Ascending aorta (tissue), 2 donors: ENCODE data around the gene SLC44A1. TPM values are rescaled to one million over a fixed set of nuclear protein-coding genes. Genes with fewer than 3 reads are reported as not detected.

Experiments used
- DNase-seq, 2 donors: peaks; one replicate each; pipeline ENCODE4 v3.0.0-alpha.2; 2019; ENCODE audit warnings: low spot score in 2 of 2
- H3K27ac ChIP-seq, 2 donors: fragments of 200-600 bp; sonication (generic); one replicate each; pipeline ENCODE4 v1.5.1; 2016 to 2017; ENCODE audit warnings: mild to moderate bottlenecking in 1 of 2
- H3K27me3 ChIP-seq: fragments of 200-600 bp; sonication (generic); one replicate; pipeline ENCODE4 v1.5.1; 2017
- H3K36me3 ChIP-seq, 2 donors: fragments of 200-600 bp; sonication (generic); one replicate each; pipeline ENCODE4 v1.5.1; 2016
- H3K4me1 ChIP-seq, 2 donors: fragments of 200-600 bp; sonication (generic); one replicate each; pipeline ENCODE4 v1.5.1; 2016 to 2017; ENCODE audit warnings: mild to moderate bottlenecking in 1 of 2
- H3K4me3 ChIP-seq, 2 donors: fragments of 200-600 bp; sonication (generic); one replicate each; pipeline ENCODE4 v1.5.1; 2016 to 2017; ENCODE audit warnings: mild to moderate bottlenecking in 1 of 2
- H3K9me3 ChIP-seq, 2 donors: fragments of 200-600 bp; sonication (generic); one replicate each; pipeline ENCODE4 v1.5.1; 2016
- CTCF ChIP-seq, 3 experiments: fragments of 200-600 bp in 2 of 3; fragments of 450-650 bp in 1 of 3; sonication (generic) in 2 of 3; IDR thresholded peaks; one replicate each; pipeline ENCODE4 v1.5.1; 2016 to 2019; ENCODE audit warnings: antibody characterized with exemption in 3 of 3, mild to moderate bottlenecking in 1 of 3, moderate library complexity in 1 of 3
- intact Hi-C: fragments of 100-400 bp; cut with DNase I; formaldehyde crosslinking; loops from one replicate; pipeline ENCODE4 v1.15.1; 2023
- total RNA-seq: library from RNA; depleted of rRNA; stranded (reverse); fragments of >200 nt; gene quantifications from one replicate; pipeline ENCODE4 v1.1.0, GENCODE V29; 2016

The SLC44A1 gene
- total RNA-seq, 1 donor from 2014 or later: 26.5 TPM

GRCh38 chr9:105393576-105394344, 149.3 kb downstream of the SLC44A1 start:
- Histone ChIP-seq H3K36me3 (peaks cover 0 to 5% of the 10 kb centered on the region in 2 donors), H3K27me3 (no peaks in the 10 kb centered on the region), H3K4me1 (no peaks in the 10 kb centered on the region), H3K4me3 (no peak overlapping the region), H3K27ac (no peak overlapping the region), H3K9me3 (no peaks in the 10 kb centered on the region)
- intact Hi-C loops: no loop called here
- no peak for DNase-seq
- no peak for TF ChIP-seq CTCF (IDR thresholded peaks at IDR 0.05)

- no peak overlapping the region for H3K4me3 ChIP-seq
- no peaks in the 10 kb centered on the region for H3K9me3 ChIP-seq
- DNase-seq: no peak
- no peak overlapping the region for H3K27ac ChIP-seq
- intact Hi-C loops: no loop called here
- no peaks in the 10 kb centered on the region for H3K27me3 ChIP-seq
- no peaks in the 10 kb centered on the region for H3K4me1 ChIP-seq
- no peak for TF ChIP-seq CTCF (IDR thresholded peaks at IDR 0.05)
- H3K36me3 ChIP-seq: no peaks in the 10 kb centered on the region
Observed at GRCh38 chr9:105396441-105396840, 152.0 kb downstream of the SLC44A1 start.

GRCh38 chr9:105396901-105397300, 152.4 kb downstream of the SLC44A1 start:
- no peaks in the 10 kb centered on the region for H3K27me3 ChIP-seq
- DNase-seq: no peak
- intact Hi-C loops: no loop called here
- H3K4me1 ChIP-seq: no peaks in the 10 kb centered on the region
- no peaks in the 10 kb centered on the region for H3K36me3 ChIP-seq
- no peaks in the 10 kb centered on the region for H3K9me3 ChIP-seq
- no peak for TF ChIP-seq CTCF (IDR thresholded peaks at IDR 0.05)
- H3K27ac ChIP-seq: no peak overlapping the region
- H3K4me3 ChIP-seq: no peak overlapping the region

- Histone ChIP-seq H3K27ac (no peak overlapping the region), H3K27me3 (no peaks in the 10 kb centered on the region), H3K4me3 (no peak overlapping the region), H3K9me3 (no peaks in the 10 kb centered on the region), H3K4me1 (no peaks in the 10 kb centered on the region), H3K36me3 (no peaks in the 10 kb centered on the region)
- intact Hi-C loops: no loop called here
- TF ChIP-seq CTCF (IDR thresholded peaks at IDR 0.05): no peak
- DNase-seq: no peak
Observed at GRCh38 chr9:105399117-105399516, 154.7 kb downstream of the SLC44A1 start.

- Histone ChIP-seq H3K27ac (no peak overlapping the region), H3K27me3 (no peaks in the 10 kb centered on the region), H3K4me1 (no peaks in the 10 kb centered on the region), H3K36me3 (no peaks in the 10 kb centered on the region), H3K4me3 (no peak overlapping the region), H3K9me3 (peaks cover 0 to under 1% of the 10 kb centered on the region in 2 donors)
- DNase-seq: no peak
- TF ChIP-seq CTCF (IDR thresholded peaks at IDR 0.05): no peak
- intact Hi-C loops: no loop called here
Observed at GRCh38 chr9:105401651-105402050, 157.2 kb downstream of the SLC44A1 start.
